Gastrocnemius medialis (tissue), 4 donors: ENCODE results near the gene LONP1. TPM values are rescaled to one million over a fixed set of nuclear protein-coding genes. Genes with fewer than 3 reads are reported as not detected.

Experiments used
- ATAC-seq, 2 donors: fragments of 150-250 bp; one replicate each; pipeline ENCODE4 v1.9.1; 2016
- DNase-seq, 2 donors: peaks; one replicate each; pipeline ENCODE4 v3.0.0-alpha.2; 2019
- H3K27ac ChIP-seq, 4 donors: fragments of 200-600 bp; sonication (generic); 1 replicate in 1 of 4; 2 replicates in 3 of 4; pipeline ENCODE4 v1.5.1; 2016 to 2018; ENCODE audit warnings: mild to moderate bottlenecking in 2 of 4, moderate library complexity in 1 of 4
- H3K27me3 ChIP-seq, 3 donors: fragments of 200-600 bp; sonication (generic) in 2 of 3; 1 replicate in 1 of 3; 2 replicates in 2 of 3; pipeline versions ENCODE4 v1.5.1 to v1.6.0; 2016 to 2019; ENCODE audit warnings: mild to moderate bottlenecking in 1 of 3, moderate library complexity in 1 of 3
- H3K36me3 ChIP-seq, 2 donors: fragments of 200-600 bp; sonication (generic) in 1 of 2; one replicate each; pipeline ENCODE4 v1.5.1; 2017 to 2018
- H3K4me1 ChIP-seq, 2 donors: fragments of 200-600 bp; sonication (generic) in 1 of 2; one replicate each; pipeline ENCODE4 v1.5.1; 2016 to 2017; ENCODE audit warnings: mild to moderate bottlenecking in 2 of 2
- H3K4me3 ChIP-seq, 4 donors: fragments of 200-600 bp; sonication (generic) in 3 of 4; 1 replicate in 1 of 4; 2 replicates in 3 of 4; pipeline ENCODE4 v1.5.1; 2016 to 2019; ENCODE audit warnings: mild to moderate bottlenecking in 2 of 4
- H3K9me3 ChIP-seq, 3 donors: fragments of 200-600 bp; sonication (generic) in 2 of 3; 1 replicate in 1 of 3; 2 replicates in 2 of 3; pipeline ENCODE4 v1.5.1; 2016 to 2019
- CTCF ChIP-seq, 5 experiments: fragments of 450-650 bp in 3 of 5; fragments of 200-600 bp in 2 of 5; sonication (generic) in 2 of 5; IDR thresholded peaks in 4 of 5; conservative IDR thresholded peaks in 1 of 5; 1 replicate in 4 of 5; 2 replicates in 1 of 5; pipeline ENCODE4 v1.5.1; 2016 to 2019; ENCODE audit warnings: antibody characterized with exemption in 5 of 5, mild to moderate bottlenecking in 3 of 5, moderate library complexity in 3 of 5
- POLR2A ChIP-seq, 2 donors: fragments of 450-650 bp; IDR thresholded peaks; one replicate each; pipeline ENCODE4 v1.6.1; 2017; ENCODE audit warnings: antibody characterized with exemption in 2 of 2, mild to moderate bottlenecking in 2 of 2, moderate library complexity in 2 of 2
- in situ Hi-C, 4 donors: fragments of 200-750 bp; cut with MboI; loops; one replicate each; pipeline versions ENCODE4 v1.15.0 to v1.8.0; 2017; ENCODE audit warnings: low sequenced_read_pairs in 4 of 4
- intact Hi-C: fragments of 100-400 bp; cut with DNase I; formaldehyde crosslinking; loops from one replicate; pipeline ENCODE4 v1.15.1; 2023; ENCODE audit warnings: low total_unique reads
- total RNA-seq, 4 donors: library from RNA; depleted of rRNA; stranded (reverse); fragments of >200 nt; gene quantifications; one replicate each; pipeline versions ENCODE4 v1.1.0 to v1.2.3, GENCODE V29; 2016

Gene LONP1
- total RNA-seq, 4 donors from 2014 or later = 33.1 to 77.7 (median 70.4) TPM

- no peak for DNase-seq
- peaks cover 0 to 10% of the 10 kb centered on the region in 2 donors for H3K36me3 ChIP-seq
- H3K9me3 ChIP-seq = no peaks in the 10 kb centered on the region
- intact Hi-C loops (loop anchor here (5.0 kb wide), 1 partner anchor 1925 kb away; the partner anchor contains the start of genes APBA3 and MRPL54), in situ Hi-C loops (loop anchor here in 1 of 4 donors (10.0 kb wide), 1 partner anchor 63 kb away; the partner anchor contains the start of genes SAFB and SAFB2)
- H3K27ac ChIP-seq = peak overlapping the region; percentile 82 to 93 (median 88)
- no peaks in the 10 kb centered on the region for H3K27me3 ChIP-seq
- TF ChIP-seq POLR2A (IDR thresholded peaks at IDR 0.05) = no peak
- TF ChIP-seq CTCF (IDR thresholded peaks at IDR 0.05 in 4 of 5, conservative IDR thresholded peaks at IDR 0.05 in 1 of 5) = peak in 3 of 5 experiments; percentile 9 to 16 (median 9)
- H3K4me1 ChIP-seq = peaks cover 21 to 25% of the 10 kb centered on the region in 2 donors
- no peak for ATAC-seq
- peak overlapping the region; percentile 56 to 82 (median 72) for H3K4me3 ChIP-seq
Measured at GRCh38 chr19:5687360-5688198, 32.4 kb downstream of the LONP1 start.

- peak; percentile 68 to 91 (median 84) for TF ChIP-seq CTCF (IDR thresholded peaks at IDR 0.05 in 4 of 5, conservative IDR thresholded peaks at IDR 0.05 in 1 of 5)
- peak in 1 of 2 donors; percentile 44 for TF ChIP-seq POLR2A (IDR thresholded peaks at IDR 0.05)
- ATAC-seq = peak; percentile 69 to 74
- no peaks in the 10 kb centered on the region for H3K9me3 ChIP-seq
- intact Hi-C loops = loop anchor here (5.0 kb wide), 1 partner anchor 1925 kb away; the partner anchor contains the start of genes APBA3 and MRPL54
- peaks cover 0 to 2% of the 10 kb centered on the region in 2 donors for H3K36me3 ChIP-seq
- H3K27ac ChIP-seq = peak overlapping the region; percentile 82 to 93 (median 88)
- H3K4me1 ChIP-seq = peaks cover 16 to 21% of the 10 kb centered on the region in 2 donors
- in situ Hi-C loops = loop anchor here in 1 of 4 donors (10.0 kb wide), 1 partner anchor 62 kb away; the partner anchor contains the start of genes SAFB and SAFB2
- no peaks in the 10 kb centered on the region for H3K27me3 ChIP-seq
- peak overlapping the region; percentile 56 to 82 (median 72) for H3K4me3 ChIP-seq
- DNase-seq = peak; percentile 94
Measured at GRCh38 chr19:5686647-5687359, 33.1 kb downstream of the LONP1 start.

- Histone ChIP-seq H3K36me3 (no peaks in the 10 kb centered on the region), H3K9me3 (no peaks in the 10 kb centered on the region), H3K4me1 (peaks cover 14 to 18% of the 10 kb centered on the region in 2 donors), H3K27ac (peak overlapping the region; percentile 82 to 93 (median 88)), H3K4me3 (peak overlapping the region; percentile 56 to 82 (median 72)), H3K27me3 (no peaks in the 10 kb centered on the region)
- DNase-seq (no peak), ATAC-seq (no peak)
- TF ChIP-seq POLR2A (IDR thresholded peaks at IDR 0.05) = no peak
- TF ChIP-seq CTCF (IDR thresholded peaks at IDR 0.05 in 4 of 5, conservative IDR thresholded peaks at IDR 0.05 in 1 of 5) = no peak
- in situ Hi-C loops (loop anchor here in 1 of 4 donors (10.0 kb wide), 1 partner anchor 61 kb away; the partner anchor contains the start of genes SAFB and SAFB2), intact Hi-C loops (loop anchor here (5.0 kb wide), 1 partner anchor 1924 kb away; the partner anchor contains the start of genes APBA3 and MRPL54)
Measured at GRCh38 chr19:5686326-5686646, 33.7 kb downstream of the LONP1 start.

- DNase-seq = no peak
- Histone ChIP-seq H3K4me1 (peaks cover 9 to 15% of the 10 kb centered on the region in 2 donors), H3K9me3 (no peaks in the 10 kb centered on the region), H3K4me3 (no peak overlapping the region), H3K36me3 (no peaks in the 10 kb centered on the region), H3K27me3 (no peaks in the 10 kb centered on the region), H3K27ac (no peak overlapping the region)
- in situ Hi-C loops = loop anchor here in 1 of 4 donors (10.0 kb wide), 1 partner anchor 60 kb away; the partner anchor contains the start of genes SAFB and SAFB2
- intact Hi-C loops = loop anchor here (5.0 kb wide), 1 partner anchor 1923 kb away; the partner anchor contains the start of genes APBA3 and MRPL54
- TF ChIP-seq CTCF (IDR thresholded peaks at IDR 0.05 in 4 of 5, conservative IDR thresholded peaks at IDR 0.05 in 1 of 5) (no peak), POLR2A (IDR thresholded peaks at IDR 0.05) (no peak)
- no peak for ATAC-seq
Measured at GRCh38 chr19:5684694-5685430, 35.1 kb downstream of the LONP1 start.
